ENCODE measurements around the gene CACNA1B.
"Not testable (repeated sequence)": the region's sequence is repeated elsewhere in the genome, so short reads cannot be mapped to it uniquely, and the experiment has no call there.

Gene CACNA1B

GRCh38 chr9:138129318-138129717 lies 251.7 kb downstream of the CACNA1B start:
- not testable (repeated sequence) for H3K27ac Mint-ChIP-seq; H3K4me1 Mint-ChIP-seq; H3K9me3 Mint-ChIP-seq; H3K36me3 Mint-ChIP-seq (ENCODE audit: low read depth); H3K4me3 Mint-ChIP-seq; H3K27me3 Mint-ChIP-seq (ENCODE audit: low read depth)

GRCh38 chr9:138132946-138133705 lies 255.5 kb downstream of the CACNA1B start:
- not testable (repeated sequence) for H3K36me3 Mint-ChIP-seq (ENCODE audit: low read depth); H3K27ac Mint-ChIP-seq; H3K9me3 Mint-ChIP-seq; H3K4me1 Mint-ChIP-seq; H3K27me3 Mint-ChIP-seq (ENCODE audit: low read depth); H3K4me3 Mint-ChIP-seq

- H3K4me1 Mint-ChIP-seq; H3K27ac Mint-ChIP-seq; H3K9me3 Mint-ChIP-seq; H3K27me3 Mint-ChIP-seq (ENCODE audit: low read depth); H3K36me3 Mint-ChIP-seq (ENCODE audit: low read depth); H3K4me3 Mint-ChIP-seq: not testable (repeated sequence)
Measured at GRCh38 chr9:138134581-138134980, 257.0 kb downstream of the CACNA1B start.

GRCh38 chr9:138139096-138139495 lies 261.5 kb downstream of the CACNA1B start:
- peaks cover 10% of the 10 kb centered on the region for H3K9me3 Mint-ChIP-seq
- not testable (repeated sequence) for H3K27me3 Mint-ChIP-seq (ENCODE audit: low read depth); H3K4me3 Mint-ChIP-seq; H3K4me1 Mint-ChIP-seq; H3K27ac Mint-ChIP-seq; H3K36me3 Mint-ChIP-seq (ENCODE audit: low read depth)

- not testable (repeated sequence) for H3K4me1 Mint-ChIP-seq; H3K4me3 Mint-ChIP-seq; H3K36me3 Mint-ChIP-seq (ENCODE audit: low read depth); H3K27ac Mint-ChIP-seq
- peaks cover 13% of the 10 kb centered on the region for H3K27me3 Mint-ChIP-seq (ENCODE audit: low read depth)
- peaks cover 10% of the 10 kb centered on the region for H3K9me3 Mint-ChIP-seq
Measured at GRCh38 chr9:138140980-138141379, 263.4 kb downstream of the CACNA1B start.

GRCh38 chr9:138142528-138143244 lies 265.1 kb downstream of the CACNA1B start:
- H3K36me3 Mint-ChIP-seq (ENCODE audit: low read depth); H3K4me3 Mint-ChIP-seq; H3K4me1 Mint-ChIP-seq; H3K27ac Mint-ChIP-seq: not testable (repeated sequence)
- H3K27me3 Mint-ChIP-seq (ENCODE audit: low read depth): peaks cover 13% of the 10 kb centered on the region
- peaks cover 10% of the 10 kb centered on the region for H3K9me3 Mint-ChIP-seq

- not testable (repeated sequence) for H3K4me3 Mint-ChIP-seq; H3K4me1 Mint-ChIP-seq; H3K36me3 Mint-ChIP-seq (ENCODE audit: low read depth); H3K27ac Mint-ChIP-seq
- peaks cover 10% of the 10 kb centered on the region for H3K9me3 Mint-ChIP-seq
- peaks cover 13% of the 10 kb centered on the region for H3K27me3 Mint-ChIP-seq (ENCODE audit: low read depth)
Measured at GRCh38 chr9:138143491-138143890, 265.9 kb downstream of the CACNA1B start.

GRCh38 chr9:138147556-138147955 lies 270.0 kb downstream of the CACNA1B start:
- TF ChIP-seq CTCF (IDR thresholded peaks at IDR 0.05; ENCODE audit: unreplicated experiment in 3 of 3): peak; percentile 26 to 35 (median 30)
- H3K27me3 Mint-ChIP-seq (ENCODE audit: low read depth); H3K9me3 Mint-ChIP-seq; H3K36me3 Mint-ChIP-seq (ENCODE audit: low read depth); H3K4me3 Mint-ChIP-seq; H3K27ac Mint-ChIP-seq; H3K4me1 Mint-ChIP-seq: not testable (repeated sequence)

- peak overlapping the region; percentile 80 to 86 (median 83) for H3K4me3 Mint-ChIP-seq
- H3K36me3 Mint-ChIP-seq (ENCODE audit: low read depth); H3K4me1 Mint-ChIP-seq; H3K9me3 Mint-ChIP-seq; H3K27me3 Mint-ChIP-seq (ENCODE audit: low read depth); H3K27ac Mint-ChIP-seq: not testable (repeated sequence)
- peak; percentile 35 to 58 (median 46) for TF ChIP-seq CTCF (IDR thresholded peaks at IDR 0.05; ENCODE audit: unreplicated experiment in 3 of 3)
Measured at GRCh38 chr9:138149672-138150656, 272.4 kb downstream of the CACNA1B start.

- H3K36me3 Mint-ChIP-seq (ENCODE audit: low read depth); H3K27ac Mint-ChIP-seq; H3K9me3 Mint-ChIP-seq; H3K4me1 Mint-ChIP-seq; H3K4me3 Mint-ChIP-seq; H3K27me3 Mint-ChIP-seq (ENCODE audit: low read depth): not testable (repeated sequence)
Measured at GRCh38 chr9:138155788-138156187, 278.2 kb downstream of the CACNA1B start.

- H3K4me3 Mint-ChIP-seq; H3K36me3 Mint-ChIP-seq (ENCODE audit: low read depth); H3K27ac Mint-ChIP-seq; H3K9me3 Mint-ChIP-seq; H3K4me1 Mint-ChIP-seq; H3K27me3 Mint-ChIP-seq (ENCODE audit: low read depth): not testable (repeated sequence)
Measured at GRCh38 chr9:138166793-138167192, 289.2 kb downstream of the CACNA1B start.
